GM12873 (cell line): Measurements from ENCODE around the gene EPB41L2.

Experiments used
- CTCF ChIP-seq: IDR thresholded peaks from 2 replicates; pipeline ENCODE4 v1.5.1; 2012; ENCODE audit warnings: low read depth, mild to moderate bottlenecking, moderate library complexity, low read length, control low read depth; ENCODE audit not compliant: insufficient read depth; ENCODE audit errors: missing control alignments

Gene EPB41L2

GRCh38 chr6:131033631-131034030 is 29.4 kb downstream of the EPB41L2 start:
- no peak for TF ChIP-seq CTCF

- TF ChIP-seq CTCF: no peak
These were observed 33.3 kb downstream of the EPB41L2 start for GRCh38 chr6:131029626-131030297.

- no peak for TF ChIP-seq CTCF
These were observed 35.7 kb downstream of the EPB41L2 start for GRCh38 chr6:131027326-131027725.

DNA sequence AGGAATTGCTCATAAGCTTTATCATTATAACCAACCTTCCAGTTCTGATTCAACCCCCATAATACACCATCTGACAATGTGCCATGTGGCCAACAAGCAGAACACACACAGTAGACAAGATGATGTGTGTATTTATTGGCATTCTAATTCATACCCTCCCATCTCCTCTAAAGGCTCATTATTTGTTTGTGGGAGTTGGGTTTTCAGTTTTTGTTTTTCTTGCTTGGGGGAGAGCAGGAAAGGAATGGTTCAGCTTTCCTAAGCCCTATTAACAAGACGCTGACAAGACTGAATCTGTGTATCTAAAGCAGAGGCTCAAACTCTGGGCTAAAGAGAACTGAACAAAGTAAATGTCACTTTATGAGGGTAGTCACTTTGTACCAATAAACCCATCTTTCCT is 36.8 kb downstream of the EPB41L2 start:
- no peak for TF ChIP-seq CTCF

GRCh38 chr6:131024565-131024964 is 38.5 kb downstream of the EPB41L2 start:
- no peak for TF ChIP-seq CTCF

DNA sequence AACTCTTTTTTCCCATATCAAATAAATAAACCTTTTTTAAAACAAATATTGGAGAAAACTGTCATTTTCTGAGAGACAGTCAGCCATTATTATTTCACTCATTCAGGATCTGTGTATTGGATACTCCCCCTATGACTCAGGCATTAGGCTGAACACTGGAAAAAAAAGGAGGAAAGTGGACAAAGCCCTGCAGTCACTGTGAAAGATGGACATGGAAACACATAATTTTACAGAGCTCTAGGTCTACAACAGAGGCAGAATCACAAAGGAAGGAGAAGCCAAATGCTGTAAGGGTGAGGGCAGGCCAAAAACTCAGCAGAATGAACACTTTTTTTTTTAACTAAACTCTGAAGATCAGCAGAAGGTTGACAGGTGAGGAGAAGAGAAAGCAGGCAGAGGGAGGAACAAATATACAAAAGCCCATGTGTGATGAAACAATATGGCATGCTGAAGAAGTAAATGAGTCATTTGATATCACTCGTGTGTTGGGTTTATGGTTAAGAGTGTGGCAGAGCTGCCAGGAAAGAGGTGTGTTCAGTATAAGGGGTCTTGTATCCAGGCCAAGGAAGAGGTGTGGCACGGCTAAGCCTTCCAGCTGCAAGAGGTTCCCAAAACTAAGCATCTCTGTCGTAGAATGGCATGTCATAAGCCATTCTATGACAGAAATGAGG is 39.1 kb downstream of the EPB41L2 start:
- TF ChIP-seq CTCF: no peak

DNA sequence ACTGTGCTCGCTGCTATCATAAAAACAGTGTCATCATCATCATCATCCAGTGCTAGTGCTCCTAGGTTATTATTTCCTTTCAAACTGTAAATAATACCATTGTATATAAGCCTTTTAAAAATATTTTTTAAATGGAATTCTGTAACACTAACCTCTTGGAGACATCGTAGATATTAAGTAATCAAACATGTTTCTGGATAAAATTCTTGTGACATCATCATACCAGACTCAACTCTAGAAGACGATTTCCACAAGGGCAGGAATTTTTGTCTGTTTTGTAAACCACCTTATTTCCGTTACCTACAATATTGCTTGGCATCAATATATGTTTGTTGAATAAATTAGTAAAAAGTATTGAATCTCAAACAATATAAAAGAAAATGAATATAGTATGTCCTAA is 40.4 kb downstream of the EPB41L2 start:
- no peak for TF ChIP-seq CTCF
